GM12878 (cell line): Measurements from ENCODE around the gene DDX23. TPM values are rescaled to one million over a fixed set of nuclear protein-coding genes. Genes with fewer than 3 reads are reported as not detected.

Source experiments
- ATAC-seq: fragments of 200-7000 bp; cut with Tn5 transposase; 3 replicates; pipeline ENCODE4 v1.9.1; 2020; ENCODE audit warnings: mild to moderate bottlenecking, moderate library complexity
- BruUV-seq: library from RNA; stranded (reverse); fragments of 400-500 nt; replicated peaks from 2 replicates; lab custom pipeline; 2021; lab: Mats Ljungman, UMichigan
- CTCF ChIA-PET: fragments of 300-600 bp; sonication (Branson Sonifier 250); formaldehyde crosslinking; extraction: SDS; loops from one replicate; lab custom pipeline; 2021; ENCODE audit warnings: inconsistent platforms; lab: Yijun Ruan, JAX
- POLR2A ChIA-PET: fragments of 350-600 bp; formaldehyde crosslinking; extraction: SDS; loops from one replicate; lab custom pipeline; 2021; ENCODE audit warnings: inconsistent platforms; lab: Charles Lee
- RAD21 ChIA-PET: fragments of 300-600 bp; sonication (Branson Sonifier 250); formaldehyde crosslinking; loops from one replicate; lab custom pipeline; 2023; ENCODE audit warnings: antibody characterized with exemption; ENCODE audit not compliant: unreplicated experiment; lab: Charles Lee
- SMC1A ChIA-PET: fragments of 300-600 bp; sonication (Branson Sonifier 250); formaldehyde crosslinking; loops from one replicate; lab custom pipeline; 2023; ENCODE audit not compliant: unreplicated experiment, uncharacterized antibody; lab: Charles Lee
- DNase-seq: peaks from one replicate; pipeline ENCODE4 v3.0.0-alpha.2; 2011; ENCODE audit warnings: low read depth, low spot score
- FAIRE-seq: peaks from 3 replicates; lab custom pipeline; 2011; peaks lifted over from hg19 to GRCh38; lab: Jason Lieb, UNC
- H2AFZ ChIP-seq: 2 replicates; pipeline ENCODE4 v1.6.0; 2011; ENCODE audit warnings: low read depth, low read length, control low read depth; ENCODE audit not compliant: control insufficient read depth
- H3K27ac ChIP-seq: 2 replicates; pipeline ENCODE4 v1.5.1; 2011; ENCODE audit warnings: control low read depth; ENCODE audit not compliant: control insufficient read depth, insufficient read depth
- H3K27me3 ChIP-seq, 2 experiments: replicated peaks in 1 of 2; 2 replicates each; pipeline versions ENCODE4 v1.6.0 to v1.6.1; 2011; ENCODE audit warnings: low read length in 1 of 2; ENCODE audit not compliant: control insufficient read depth in 2 of 2, insufficient read depth in 2 of 2
- H3K36me3 ChIP-seq, 2 experiments: 2 replicates each; pipeline ENCODE4 v1.5.1; 2011; ENCODE audit warnings: low read length in 1 of 2; ENCODE audit not compliant: control insufficient read depth in 2 of 2, insufficient read depth in 2 of 2
- H3K4me1 ChIP-seq: 2 replicates; pipeline ENCODE4 v1.6.1; 2011; ENCODE audit warnings: mild to moderate bottlenecking, low read length, moderate library complexity, mixed read lengths; ENCODE audit not compliant: control insufficient read depth, insufficient read depth
- H3K4me2 ChIP-seq: 2 replicates; pipeline ENCODE4 v1.6.0; 2011; ENCODE audit warnings: control low read depth; ENCODE audit not compliant: control insufficient read depth, insufficient read depth
- H3K4me3 ChIP-seq: fragments of 200-600 bp; sonication (generic); 2 replicates; pipeline ENCODE4 v1.5.1; 2016
- H3K79me2 ChIP-seq: 2 replicates; pipeline ENCODE4 v1.6.0; 2011; ENCODE audit warnings: low read length; ENCODE audit not compliant: control insufficient read depth, insufficient read depth
- H3K9ac ChIP-seq: 2 replicates; pipeline ENCODE4 v1.8.0; 2011; ENCODE audit warnings: low read length, control low read depth, mixed read lengths; ENCODE audit not compliant: control insufficient read depth, insufficient read depth
- H3K9me3 ChIP-seq: replicated peaks from 3 replicates; pipeline ENCODE4 v1.5.1; 2011; ENCODE audit warnings: mild to moderate bottlenecking, low read length; ENCODE audit not compliant: control insufficient read depth, insufficient read depth
- H4K20me1 ChIP-seq: 2 replicates; pipeline ENCODE4 v1.6.0; 2011; ENCODE audit not compliant: control insufficient read depth, insufficient read depth
- ATF7 ChIP-seq: fragments of 450-650 bp; IDR thresholded peaks from 2 replicates; pipeline ENCODE4 v1.6.1; 2016; ENCODE audit warnings: low read depth, mild to moderate bottlenecking
- BCL11A ChIP-seq: IDR thresholded peaks from 2 replicates; pipeline ENCODE4 v1.6.1; 2011; ENCODE audit warnings: low read depth, low read length
- CUX1 ChIP-seq: IDR thresholded peaks from 2 replicates; pipeline ENCODE4 v1.6.1; 2012; ENCODE audit warnings: improper control_type of control experiment, low read depth, low read length; ENCODE audit not compliant: insufficient replicate concordance
- EGR1 ChIP-seq, 2 experiments: IDR thresholded peaks; 1 replicate in 1 of 2; 2 replicates in 1 of 2; pipeline ENCODE4 v1.6.1; 2011 to 2012; ENCODE audit warnings: low read depth in 2 of 2, low read length in 2 of 2, borderline replicate concordance in 1 of 2, mild to moderate bottlenecking in 1 of 2, moderate library complexity in 1 of 2
- MTA3 ChIP-seq: IDR thresholded peaks from 2 replicates; pipeline ENCODE4 v1.6.1; 2012; ENCODE audit warnings: low read length, inconsistent platforms, borderline replicate concordance
- NR2C1 ChIP-seq: fragments of 450-650 bp; IDR thresholded peaks from 2 replicates; pipeline ENCODE4 v1.6.1; 2017; ENCODE audit warnings: antibody characterized with exemption, mild to moderate bottlenecking, moderate library complexity
- PAX5 ChIP-seq: IDR thresholded peaks from 2 replicates; pipeline ENCODE4 v1.6.1; 2011; ENCODE audit warnings: low read depth, low read length, borderline replicate concordance
- RFX5 ChIP-seq: IDR thresholded peaks from 2 replicates; pipeline ENCODE4 v1.6.1; 2011; ENCODE audit warnings: low read depth, low read length, improper control_type of control experiment
- SPI1 ChIP-seq: IDR thresholded peaks from 2 replicates; pipeline ENCODE4 v1.6.1; 2011; ENCODE audit warnings: low read depth, mild to moderate bottlenecking, low read length, moderate library complexity, borderline replicate concordance; ENCODE audit not compliant: insufficient read depth
- SUZ12 ChIP-seq: fragments of 200-600 bp; sonication (generic); IDR thresholded peaks from one replicate; pipeline ENCODE4 v1.6.1; 2018; ENCODE audit warnings: antibody characterized with exemption, mild to moderate bottlenecking; ENCODE audit not compliant: unreplicated experiment
- TAF1 ChIP-seq: IDR thresholded peaks from 2 replicates; pipeline ENCODE4 v1.6.1; 2011; ENCODE audit warnings: mild to moderate bottlenecking, low read depth, low read length, borderline replicate concordance
- TCF3 ChIP-seq: IDR thresholded peaks from 2 replicates; pipeline ENCODE4 v1.6.1; 2012; ENCODE audit warnings: low read depth, mild to moderate bottlenecking, low read length, borderline replicate concordance; ENCODE audit not compliant: insufficient read depth
- TCF7 ChIP-seq: IDR thresholded peaks from 2 replicates; pipeline ENCODE4 v1.6.1; 2014; ENCODE audit warnings: antibody characterized with exemption, borderline replicate concordance
- ZBTB33 ChIP-seq: fragments of 450-650 bp; IDR thresholded peaks from 2 replicates; pipeline ENCODE4 v1.6.1; 2017; ENCODE audit warnings: mild to moderate bottlenecking
- WGBS: methylation state at CpG from one replicate; pipeline ENCODE4 v1.1.6; 2016; ENCODE audit warnings: low lambda C conversion rate; ENCODE audit not compliant: insufficient replicate concordance, insufficient coverage; ENCODE audit errors: missing lambda C conversion rate; 5-methylcytosine and 5-hydroxymethylcytosine counted together
- in situ Hi-C: fragments of 300-500 bp; cut with MboI; formaldehyde crosslinking; loops from 9 replicates; pipeline ENCODE4 v1.14.3; 2018; ENCODE audit warnings: mixed read lengths
- intact Hi-C: fragments of 100-400 bp; cut with micrococcal nuclease; formaldehyde crosslinking; loops from one replicate; pipeline ENCODE4 v1.14.2; 2022; ENCODE audit not compliant: unreplicated experiment
- polyA plus RNA-seq, 11 experiments: library from polyadenylated mRNA; depleted of rRNA in 4 of 11; unstranded in 6 of 11; stranded (reverse) in 5 of 11; fragments of >200 nt; fragmentation: Nextera tagmentation in 4 of 11; fragmentation: Illumina TruSeq in 1 of 11; extraction: Ambion mirVana in 4 of 11; extraction: Trizol in 1 of 11; gene quantifications; 1 replicate in 1 of 11; 2 replicates in 10 of 11; pipeline versions ENCODE4 v1.2.1 to v1.2.3, GENCODE V29; 2011 to 2016; ENCODE audit warnings: inconsistent platforms in 2 of 11, missing spikeins in 2 of 11, low read depth in 1 of 11
- total RNA-seq, 4 experiments: library from RNA; depleted of rRNA in 3 of 4; stranded (reverse); fragments of >200 nt in 3 of 4; fragmentation: Illumina TruSeq in 1 of 4; extraction: Trizol in 1 of 4; gene quantifications; 2 replicates each; pipeline versions ENCODE4 v1.2.1 to v1.2.3, GENCODE V29; 2013 to 2021

DDX23 gene
- total and polyA plus RNA-seq, 10 of the 15 experiments (the other 5 are each of a cell fraction or from before 2014, with no cell fraction given) = 25.8 to 107 (median 77.4) TPM

GRCh38 chr12:48832321-48833060 is 19.5 kb downstream of the DDX23 start (continued):
- no peak for TF ChIP-seq CUX1

GRCh38 chr12:48831257-48831656 is 20.7 kb downstream of the DDX23 start:
- BruUV-seq = no TSS peak
- no peaks in the 10 kb centered on the region for H3K79me2 ChIP-seq
- H4K20me1 ChIP-seq = no peaks in the 10 kb centered on the region
- H2AFZ ChIP-seq = no peak overlapping the region
- no peak overlapping the region for H3K27ac ChIP-seq
- RAD21 ChIA-PET = no interaction called here
- POLR2A ChIA-PET = interaction anchor here (1.2 kb wide), 1 partner anchor 35 kb away, joined by 3 read pairs; the partner anchor contains the start of gene RND1
- H3K9ac ChIP-seq = no peak overlapping the region
- peaks cover 41 to 49% of the 10 kb centered on the region in 2 experiments for H3K36me3 ChIP-seq
- DNase-seq (no peak), FAIRE-seq (no peak), ATAC-seq (no peak)
- no peaks in the 10 kb centered on the region for H3K9me3 ChIP-seq
- SMC1A ChIA-PET = no interaction called here
- in situ Hi-C loops (no loop called here), intact Hi-C loops (no loop called here)
- H3K4me3 ChIP-seq = no peak overlapping the region
- WGBS = 90% methylated on average over 6 of the region's 6 CpGs
- no peak overlapping the region for H3K4me2 ChIP-seq
- no peaks in the 10 kb centered on the region for H3K27me3 ChIP-seq
- H3K4me1 ChIP-seq = no peaks in the 10 kb centered on the region
- CTCF ChIA-PET = no interaction called here
- TF ChIP-seq ZBTB33 = no peak
- TF ChIP-seq NR2C1 = no peak
- TF ChIP-seq TAF1 = no peak
- no peak for TF ChIP-seq SUZ12
- no peak for TF ChIP-seq BCL11A
- TF ChIP-seq MTA3 = no peak
- no peak for TF ChIP-seq ATF7
- no peak for TF ChIP-seq TCF3
- no peak for TF ChIP-seq SPI1
- no peak for TF ChIP-seq RFX5
- no peak for TF ChIP-seq PAX5
- TF ChIP-seq TCF7 = no peak
- TF ChIP-seq EGR1 (IDR thresholded peaks at IDR 0.05; ENCODE audit: borderline replicate concordance in 1 of 2, low read depth in 2 of 2, low read length in 2 of 2) = no peak
